ENCODE results near the gene GZMM. TPM values are rescaled to one million over a fixed set of nuclear protein-coding genes. Genes with fewer than 3 reads are reported as not detected.

Gene GZMM
- total RNA-seq, 2 donors from 2014 or later, result 0.74 to 0.76 TPM

DNA sequence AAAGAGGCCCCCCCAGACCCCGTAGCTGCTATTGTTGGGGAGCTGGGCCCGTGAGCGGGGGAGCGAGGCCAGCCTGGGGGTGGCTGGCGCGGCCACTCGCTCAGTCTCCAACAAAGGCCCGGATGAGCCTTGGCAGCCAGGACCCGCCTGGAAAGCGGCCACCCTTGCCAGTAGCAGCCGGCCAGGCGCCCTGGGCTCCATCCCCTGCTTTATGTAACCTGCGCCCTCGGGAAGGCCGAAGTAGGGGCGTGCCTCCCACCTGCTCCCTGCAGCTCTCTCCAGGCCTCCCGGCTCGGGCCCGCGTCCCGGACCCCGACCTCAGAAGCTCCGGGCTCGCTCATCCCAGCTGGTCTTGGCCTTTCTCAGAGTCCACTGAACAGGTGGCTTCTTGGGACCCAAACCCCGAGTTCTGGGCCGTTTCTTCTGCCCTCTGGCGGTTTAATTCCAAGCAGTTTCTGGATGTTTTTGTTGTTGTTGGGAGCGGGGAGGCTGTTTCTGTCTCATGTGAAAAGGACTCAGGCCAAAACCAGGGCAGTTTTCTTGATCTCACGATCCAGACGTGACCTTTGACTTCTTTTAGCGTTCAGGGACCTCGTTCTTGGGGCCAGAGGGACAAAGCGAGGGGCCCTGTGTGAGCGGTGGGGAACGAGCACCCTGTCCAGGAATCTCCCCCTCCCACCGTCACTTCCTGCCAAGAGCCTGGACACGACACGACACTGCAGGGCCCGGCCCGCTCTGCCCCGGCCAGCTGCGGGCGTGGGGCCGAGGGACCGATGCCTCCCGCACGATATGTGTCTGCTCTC lies 11.1 kb upstream of the GZMM start:
- DNase-seq (ENCODE audit: low spot score), result peak; percentile 92
- intact Hi-C loops (cut with DNase I), result no loop called here

DNA sequence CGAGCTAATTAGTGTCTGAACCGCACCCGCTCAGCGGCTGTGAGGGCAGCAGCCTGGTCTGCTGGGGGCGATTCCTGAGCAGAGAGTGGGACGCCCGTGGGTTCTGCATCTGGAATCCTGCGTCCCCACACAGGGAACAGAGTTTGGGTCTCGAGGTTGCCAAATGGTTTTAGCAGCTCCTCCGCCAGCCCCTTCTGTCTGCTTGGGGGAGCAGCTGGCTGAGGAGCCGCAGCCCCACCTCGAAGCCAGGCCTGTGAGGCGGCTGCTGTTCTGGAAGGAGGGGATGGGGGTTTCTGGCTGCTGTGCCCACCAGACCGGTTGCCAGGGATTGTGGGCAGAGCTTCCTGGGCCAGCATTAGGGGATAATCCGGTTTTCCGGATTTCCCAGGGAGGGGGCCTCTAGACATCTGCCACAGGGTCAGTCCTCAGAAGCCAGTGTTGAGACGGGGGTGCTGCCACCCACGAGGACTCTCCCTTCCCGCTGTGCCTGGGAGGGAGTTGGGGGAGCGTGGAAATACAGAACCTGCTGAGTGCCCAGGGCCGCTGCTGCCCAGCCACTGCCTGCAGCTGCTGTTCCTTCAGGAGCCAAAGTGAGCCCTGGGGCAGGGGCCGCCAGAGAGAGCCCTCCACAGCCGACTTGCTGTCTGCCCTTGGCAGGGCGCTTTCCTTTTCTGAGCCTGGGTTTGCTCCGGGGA lies 10.3 kb upstream of the GZMM start:
- DNase-seq (ENCODE audit: low spot score), result no peak
- intact Hi-C loops (cut with DNase I), result no loop called here

GRCh38 chr19:534088-534487 lies 9.8 kb upstream of the GZMM start:
- no peak for DNase-seq (ENCODE audit: low spot score)
- intact Hi-C loops (cut with DNase I), result no loop called here

GRCh38 chr19:535017-535835 lies 8.6 kb upstream of the GZMM start:
- intact Hi-C loops (cut with DNase I), result no loop called here
- DNase-seq (ENCODE audit: low spot score), result no peak

DNA sequence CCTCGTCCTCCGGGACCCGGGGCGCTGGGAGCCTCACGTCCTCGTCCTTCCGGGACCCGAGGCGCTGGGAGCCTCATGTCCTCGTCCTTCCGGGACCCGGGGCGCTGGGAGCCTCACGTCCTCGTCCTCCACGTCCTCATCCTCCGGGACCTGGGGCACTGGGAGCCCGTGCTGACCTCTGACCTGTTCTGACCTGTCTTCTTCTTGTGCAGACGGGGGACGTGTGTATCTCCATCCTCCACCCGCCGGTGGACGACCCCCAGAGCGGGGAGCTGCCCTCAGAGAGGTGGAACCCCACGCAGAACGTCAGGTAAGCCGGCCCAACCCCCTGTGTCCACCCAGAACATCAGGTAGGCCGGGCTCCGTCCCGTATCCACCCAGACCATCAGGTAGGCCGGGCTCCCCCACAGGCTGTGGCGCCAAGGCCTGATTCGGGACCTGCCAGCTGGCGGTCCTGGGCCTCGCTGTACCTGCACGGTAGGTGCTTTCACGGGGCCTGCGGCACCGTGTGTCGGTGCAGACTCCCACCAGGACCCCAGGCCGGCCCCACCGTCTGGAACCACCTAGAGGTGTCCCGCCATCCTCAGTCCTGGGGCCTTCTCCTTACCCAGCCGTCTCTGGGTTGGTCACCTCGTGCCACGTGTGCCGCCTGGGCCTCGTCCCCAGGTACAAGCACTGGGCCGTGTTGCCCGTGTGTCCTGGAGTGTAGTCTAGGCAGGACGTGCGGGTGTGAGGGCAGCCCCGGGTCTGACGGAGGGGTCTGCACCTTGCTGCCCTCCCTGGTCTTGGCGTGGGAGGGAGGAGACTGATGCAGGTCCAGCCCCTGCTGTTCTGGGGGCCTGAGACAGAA lies 7.6 kb upstream of the GZMM start:
- intact Hi-C loops (cut with DNase I), result no loop called here
- DNase-seq (ENCODE audit: low spot score), result no peak

GRCh38 chr19:536881-537404 lies 6.9 kb upstream of the GZMM start:
- DNase-seq (ENCODE audit: low spot score), result no peak
- intact Hi-C loops (cut with DNase I), result no loop called here

DNA sequence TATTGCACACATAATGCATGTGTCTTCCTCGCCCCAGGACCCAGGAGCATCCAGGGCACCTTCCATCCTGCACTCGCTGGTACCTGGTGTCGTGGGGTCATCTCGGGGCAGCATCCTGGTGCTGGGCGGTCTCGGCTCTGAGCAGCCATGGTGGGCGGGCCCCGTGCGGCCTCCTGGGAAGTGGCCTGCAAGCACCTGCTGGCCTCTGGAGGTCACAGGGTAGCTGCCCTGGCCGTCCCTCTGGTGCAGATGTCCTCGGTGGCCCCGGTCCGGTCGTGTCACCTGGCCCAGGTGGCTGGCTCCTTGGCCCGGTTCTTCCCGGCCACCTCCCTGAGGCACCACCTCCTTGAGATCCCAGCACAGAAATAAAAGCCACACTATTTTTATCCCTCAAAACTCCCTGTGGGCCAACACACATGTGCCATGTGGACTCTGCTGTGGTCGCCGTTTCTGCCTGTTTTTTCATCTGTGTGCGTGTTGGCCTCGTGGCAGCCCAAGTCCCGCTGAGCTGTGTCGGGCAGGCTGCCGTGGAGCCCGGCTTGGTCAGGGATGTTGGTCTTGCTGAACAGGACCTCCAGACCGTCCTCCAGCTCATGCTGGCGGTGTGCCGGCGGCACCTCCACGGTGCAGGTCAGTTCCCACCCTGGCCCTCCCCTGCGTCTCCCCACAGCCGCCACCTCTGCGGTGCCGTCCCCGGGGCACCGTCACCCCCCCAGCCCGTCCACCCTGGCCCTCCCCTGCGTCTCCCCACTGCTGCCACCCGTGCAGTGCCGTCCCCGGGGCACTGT lies 5.0 kb upstream of the GZMM start:
- intact Hi-C loops (cut with DNase I), result no loop called here
- no peak for DNase-seq (ENCODE audit: low spot score)

- intact Hi-C loops (cut with DNase I), result loop anchor here in 1 of 2 donors (2.0 kb wide), 1 partner anchor 67 kb away; no protein-coding TSS in a partner anchor
Measured at GRCh38 chr19:539429-540030, 4.3 kb upstream of the GZMM start.

GRCh38 chr19:540867-541637 lies 2.8 kb upstream of the GZMM start:
- DNase-seq (ENCODE audit: low spot score), result no peak
- intact Hi-C loops (cut with DNase I), result loop anchor here in 1 of 2 donors (2.0 kb wide), 1 partner anchor 68 kb away; no protein-coding TSS in a partner anchor

More at GRCh38 chr19:539429-540030, 4.3 kb upstream of the GZMM start:
- DNase-seq (ENCODE audit: low spot score), result no peak

GRCh38 chr19:541699-542098 lies 2.2 kb upstream of the GZMM start:
- no peak for DNase-seq (ENCODE audit: low spot score)
- intact Hi-C loops (cut with DNase I), result loop anchor here in 1 of 2 donors (2.0 kb wide), 1 partner anchor 69 kb away; no protein-coding TSS in a partner anchor

GRCh38 chr19:542173-542866 lies 1.5 kb upstream of the GZMM start:
- intact Hi-C loops (cut with DNase I), result no loop called here
- no peak for DNase-seq (ENCODE audit: low spot score)

DNA sequence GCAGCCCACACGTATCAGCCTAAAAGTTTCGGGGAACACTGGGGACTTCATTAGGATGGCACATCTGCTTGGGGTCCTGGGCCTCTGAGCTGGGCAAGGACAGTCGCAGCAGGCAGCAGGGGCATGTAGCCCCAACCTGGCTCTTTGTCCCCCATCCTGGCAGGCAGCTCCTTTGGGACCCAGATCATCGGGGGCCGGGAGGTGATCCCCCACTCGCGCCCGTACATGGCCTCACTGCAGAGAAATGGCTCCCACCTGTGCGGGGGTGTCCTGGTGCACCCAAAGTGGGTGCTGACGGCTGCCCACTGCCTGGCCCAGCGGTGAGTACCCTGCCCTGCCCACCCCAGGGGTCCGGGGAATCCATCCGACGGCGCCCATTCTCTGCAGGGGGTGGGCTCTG lies 3.3 kb downstream of the GZMM start:
- no peak for DNase-seq (ENCODE audit: low spot score)
- intact Hi-C loops (cut with DNase I), result no loop called here

GRCh38 chr19:547836-548720 lies 4.2 kb downstream of the GZMM start:
- no peak for DNase-seq (ENCODE audit: low spot score)
- intact Hi-C loops (cut with DNase I), result no loop called here

GRCh38 chr19:548886-549830 lies 5.3 kb downstream of the GZMM start:
- no peak for DNase-seq (ENCODE audit: low spot score)
- intact Hi-C loops (cut with DNase I), result no loop called here

Data from posterior vena cava (tissue), 2 donors.